ENCODE data around the gene IMMT. TPM values are rescaled to one million over a fixed set of nuclear protein-coding genes. Genes with fewer than 3 reads are reported as not detected.

IMMT gene
- total and polyA plus RNA-seq, 2 donors (not counting 3 experiments of a cell fraction or from before 2014, with no cell fraction given) = 35.6 to 112 TPM

DNA sequence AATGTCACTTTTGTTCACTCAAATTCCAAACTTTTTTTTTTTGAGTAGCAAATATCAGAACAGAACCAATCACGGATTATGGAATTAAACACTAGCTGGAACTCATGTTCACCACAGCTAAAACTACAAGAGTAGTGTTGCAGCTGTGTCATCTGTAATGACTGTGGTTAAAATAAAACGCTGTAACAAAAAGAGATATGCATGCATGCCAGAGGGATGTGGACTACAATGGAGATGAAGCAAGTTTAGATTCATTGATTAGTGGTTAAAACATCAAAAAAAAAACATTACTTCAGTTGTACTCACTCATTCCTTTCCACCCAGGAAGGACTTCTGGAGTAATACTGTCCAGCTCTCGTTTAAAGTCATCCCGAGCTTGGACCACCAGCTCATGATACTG, 37.0 kb downstream of the IMMT start:
- DNase-seq (ENCODE audit: low read depth, low spot score) (no peak), FAIRE-seq (peak; percentile 12)
- Histone ChIP-seq H3K27me3 (ENCODE audit: control insufficient read depth in 2 of 2, insufficient read depth in 2 of 2, low read length in 2 of 2) (no peaks in the 10 kb centered on the region), H3K27ac (ENCODE audit: insufficient read depth, low read depth, low read length) (no peak overlapping the region), H3K9ac (replicated peaks; ENCODE audit: extremely low read depth, insufficient read depth, low read length) (no peak overlapping the region), H3K4me1 (ENCODE audit: control insufficient read depth, extremely low read depth, insufficient read depth, low read length) (no peaks in the 10 kb centered on the region), H2AFZ (ENCODE audit: low read depth, low read length) (no peak overlapping the region), H3K9me3 (replicated peaks; ENCODE audit: control insufficient read depth, insufficient read depth, low read length) (no peaks in the 10 kb centered on the region), H3K4me3 (replicated peaks in 1 of 3; ENCODE audit: insufficient read depth in 1 of 3, low read depth in 1 of 3, low read length in 3 of 3) (no peak overlapping the region), H3K36me3 (ENCODE audit: control insufficient read depth in 2 of 2, extremely low read depth in 1 of 2, insufficient read depth in 2 of 2, low read length in 2 of 2) (peaks cover 17 to 18% of the 10 kb centered on the region in 2 experiments), H3K79me2 (ENCODE audit: control insufficient read depth, insufficient read depth, low read length) (peaks cover 1% of the 10 kb centered on the region), H3K4me2 (ENCODE audit: insufficient read depth, low read length) (no peak overlapping the region), H4K20me1 (replicated peaks; ENCODE audit: control insufficient read depth, extremely low read depth, insufficient read depth, low read length) (peaks cover 3% of the 10 kb centered on the region), H3K9me1 (replicated peaks; ENCODE audit: control insufficient read depth, extremely low read depth, insufficient read depth, low read length) (no peaks in the 10 kb centered on the region)
- TF ChIP-seq FOS (IDR thresholded peaks at IDR 0.05; ENCODE audit: borderline replicate concordance, insufficient read depth, low read length) (no peak), GATA2 (IDR thresholded peaks at IDR 0.05; ENCODE audit: insufficient read depth, insufficient read length, low read depth, low read length) (no peak), JUN (IDR thresholded peaks at IDR 0.05; ENCODE audit: borderline replicate concordance, insufficient read depth, insufficient read length, low read depth) (no peak), POLR2AphosphoS5 (IDR thresholded peaks at IDR 0.05; ENCODE audit: insufficient read depth, low read depth, low read length) (no peak), POLR2A (IDR thresholded peaks at IDR 0.05; ENCODE audit: low read depth, low read length) (no peak), EZH2 (IDR thresholded peaks at IDR 0.05; ENCODE audit: borderline replicate concordance, low read depth, low read length, severe bottlenecking) (no peak), MYC (IDR thresholded peaks at IDR 0.05; ENCODE audit: low read depth, low read length) (no peak)
- TF ChIP-seq, protein P1, sequence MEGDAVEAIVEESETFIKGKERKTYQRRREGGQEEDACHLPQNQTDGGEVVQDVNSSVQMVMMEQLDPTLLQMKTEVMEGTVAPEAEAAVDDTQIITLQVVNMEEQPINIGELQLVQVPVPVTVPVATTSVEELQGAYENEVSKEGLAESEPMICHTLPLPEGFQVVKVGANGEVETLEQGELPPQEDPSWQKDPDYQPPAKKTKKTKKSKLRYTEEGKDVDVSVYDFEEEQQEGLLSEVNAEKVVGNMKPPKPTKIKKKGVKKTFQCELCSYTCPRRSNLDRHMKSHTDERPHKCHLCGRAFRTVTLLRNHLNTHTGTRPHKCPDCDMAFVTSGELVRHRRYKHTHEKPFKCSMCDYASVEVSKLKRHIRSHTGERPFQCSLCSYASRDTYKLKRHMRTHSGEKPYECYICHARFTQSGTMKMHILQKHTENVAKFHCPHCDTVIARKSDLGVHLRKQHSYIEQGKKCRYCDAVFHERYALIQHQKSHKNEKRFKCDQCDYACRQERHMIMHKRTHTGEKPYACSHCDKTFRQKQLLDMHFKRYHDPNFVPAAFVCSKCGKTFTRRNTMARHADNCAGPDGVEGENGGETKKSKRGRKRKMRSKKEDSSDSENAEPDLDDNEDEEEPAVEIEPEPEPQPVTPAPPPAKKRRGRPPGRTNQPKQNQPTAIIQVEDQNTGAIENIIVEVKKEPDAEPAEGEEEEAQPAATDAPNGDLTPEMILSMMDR (IDR thresholded peaks at IDR 0.05; ENCODE audit: extremely low read depth in 1 of 2, insufficient read depth in 1 of 2, low read depth in 1 of 2, low read length in 2 of 2) = no peak
- TF ChIP-seq, protein P2, sequence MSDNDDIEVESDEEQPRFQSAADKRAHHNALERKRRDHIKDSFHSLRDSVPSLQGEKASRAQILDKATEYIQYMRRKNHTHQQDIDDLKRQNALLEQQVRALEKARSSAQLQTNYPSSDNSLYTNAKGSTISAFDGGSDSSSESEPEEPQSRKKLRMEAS (IDR thresholded peaks at IDR 0.05; ENCODE audit: insufficient read depth, insufficient read length) = no peak
- intact Hi-C loops (cut with micrococcal nuclease) (no loop called here), dilution Hi-C loops (cut with MboI; ENCODE audit: extremely low pct_ligation_motif_present, low sequenced_read_pairs) (no loop called here)
- no TSS peak for BruUV-seq (replicated peaks)
- CTCF ChIA-PET = no interaction called here
- POLR2A ChIA-PET = no interaction called here

Measured in endothelial cell of umbilical vein (primary cell).